ENCODE results near the gene ATP10B. TPM values are rescaled to one million over a fixed set of nuclear protein-coding genes. Genes with fewer than 3 reads are reported as not detected.

Gene ATP10B
- total RNA-seq, 3 donors from 2014 or later (not counting 1 experiment from before 2014, with no cell fraction given) = not detected

GRCh38 chr5:160757194-160757593 lies 94.8 kb downstream of the ATP10B start:
- H3K9me3 ChIP-seq (ENCODE audit: control insufficient read depth, insufficient read depth, low read length) = no peaks in the 10 kb centered on the region
- intact Hi-C loops (cut with micrococcal nuclease) = no loop called here
- WGBS (ENCODE audit: insufficient coverage) = 43% methylated on average over 1 of the region's 1 CpG
- ATAC-seq = no peak
- no peaks in the 10 kb centered on the region for H3K27me3 ChIP-seq (ENCODE audit: control insufficient read depth, insufficient read depth, low read length)
- Mint-ChIP-seq H3K36me3 (no peaks in the 10 kb centered on the region), H3K9me3 (no peaks in the 10 kb centered on the region), H3K4me1 (no peaks in the 10 kb centered on the region), H3K27ac (no peak overlapping the region), H3K27me3 (ENCODE audit: low read depth in 2 of 2) (no peaks in the 10 kb centered on the region), H3K4me3 (no peak overlapping the region)
- H3K4me3 ChIP-seq (ENCODE audit: low read length) = no peak overlapping the region
- no peak overlapping the region for H3K27ac ChIP-seq (ENCODE audit: low read length)
- DNase-seq = no peak
- TF ChIP-seq, protein P1, sequence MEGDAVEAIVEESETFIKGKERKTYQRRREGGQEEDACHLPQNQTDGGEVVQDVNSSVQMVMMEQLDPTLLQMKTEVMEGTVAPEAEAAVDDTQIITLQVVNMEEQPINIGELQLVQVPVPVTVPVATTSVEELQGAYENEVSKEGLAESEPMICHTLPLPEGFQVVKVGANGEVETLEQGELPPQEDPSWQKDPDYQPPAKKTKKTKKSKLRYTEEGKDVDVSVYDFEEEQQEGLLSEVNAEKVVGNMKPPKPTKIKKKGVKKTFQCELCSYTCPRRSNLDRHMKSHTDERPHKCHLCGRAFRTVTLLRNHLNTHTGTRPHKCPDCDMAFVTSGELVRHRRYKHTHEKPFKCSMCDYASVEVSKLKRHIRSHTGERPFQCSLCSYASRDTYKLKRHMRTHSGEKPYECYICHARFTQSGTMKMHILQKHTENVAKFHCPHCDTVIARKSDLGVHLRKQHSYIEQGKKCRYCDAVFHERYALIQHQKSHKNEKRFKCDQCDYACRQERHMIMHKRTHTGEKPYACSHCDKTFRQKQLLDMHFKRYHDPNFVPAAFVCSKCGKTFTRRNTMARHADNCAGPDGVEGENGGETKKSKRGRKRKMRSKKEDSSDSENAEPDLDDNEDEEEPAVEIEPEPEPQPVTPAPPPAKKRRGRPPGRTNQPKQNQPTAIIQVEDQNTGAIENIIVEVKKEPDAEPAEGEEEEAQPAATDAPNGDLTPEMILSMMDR (IDR thresholded peaks at IDR 0.05) = no peak
- H3K4me1 ChIP-seq (ENCODE audit: control insufficient read depth, insufficient read depth, low read length) = no peaks in the 10 kb centered on the region
- no peaks in the 10 kb centered on the region for H3K36me3 ChIP-seq (ENCODE audit: control insufficient read depth, insufficient read depth, low read length)

- Histone ChIP-seq H3K9me3 (ENCODE audit: control insufficient read depth, insufficient read depth, low read length) (no peaks in the 10 kb centered on the region), H3K27ac (ENCODE audit: low read length) (no peak overlapping the region), H3K4me1 (ENCODE audit: control insufficient read depth, insufficient read depth, low read length) (no peaks in the 10 kb centered on the region), H3K27me3 (ENCODE audit: control insufficient read depth, insufficient read depth, low read length) (no peaks in the 10 kb centered on the region), H3K4me3 (ENCODE audit: low read length) (no peak overlapping the region), H3K36me3 (ENCODE audit: control insufficient read depth, insufficient read depth, low read length) (no peaks in the 10 kb centered on the region)
- Mint-ChIP-seq H3K9me3 (no peaks in the 10 kb centered on the region), H3K4me3 (no peak overlapping the region), H3K27me3 (ENCODE audit: low read depth in 2 of 2) (no peaks in the 10 kb centered on the region), H3K27ac (no peak overlapping the region), H3K4me1 (no peaks in the 10 kb centered on the region), H3K36me3 (no peaks in the 10 kb centered on the region)
- TF ChIP-seq, protein P1 (IDR thresholded peaks at IDR 0.05) = no peak
- ATAC-seq (no peak), DNase-seq (no peak)
- intact Hi-C loops (cut with micrococcal nuclease) = no loop called here
- WGBS (ENCODE audit: insufficient coverage) = 88% methylated on average over 3 of the region's 4 CpGs
These were observed 100.9 kb downstream of the ATP10B start for GRCh38 chr5:160750938-160751657.

- TF ChIP-seq, protein P1 (IDR thresholded peaks at IDR 0.05) = no peak
- intact Hi-C loops (cut with micrococcal nuclease) = no loop called here
- no peaks in the 10 kb centered on the region for H3K27me3 Mint-ChIP-seq (ENCODE audit: low read depth in 2 of 2)
- no peak overlapping the region for H3K27ac ChIP-seq (ENCODE audit: low read length)
- no peak overlapping the region for H3K27ac Mint-ChIP-seq
- H3K36me3 ChIP-seq (ENCODE audit: control insufficient read depth, insufficient read depth, low read length) = no peaks in the 10 kb centered on the region
- H3K4me1 Mint-ChIP-seq = no peaks in the 10 kb centered on the region
- H3K9me3 ChIP-seq (ENCODE audit: control insufficient read depth, insufficient read depth, low read length) = no peaks in the 10 kb centered on the region
- DNase-seq (no peak), ATAC-seq (no peak)
- H3K4me3 Mint-ChIP-seq = no peak overlapping the region
- no peaks in the 10 kb centered on the region for H3K27me3 ChIP-seq (ENCODE audit: control insufficient read depth, insufficient read depth, low read length)
- no peaks in the 10 kb centered on the region for H3K4me1 ChIP-seq (ENCODE audit: control insufficient read depth, insufficient read depth, low read length)
- H3K9me3 Mint-ChIP-seq = no peaks in the 10 kb centered on the region
- no peaks in the 10 kb centered on the region for H3K36me3 Mint-ChIP-seq
- 90% methylated on average over 5 of the region's 5 CpGs for WGBS (ENCODE audit: insufficient coverage)
- H3K4me3 ChIP-seq (ENCODE audit: low read length) = no peak overlapping the region
These were observed 102.3 kb downstream of the ATP10B start for GRCh38 chr5:160749682-160750081.

DNA sequence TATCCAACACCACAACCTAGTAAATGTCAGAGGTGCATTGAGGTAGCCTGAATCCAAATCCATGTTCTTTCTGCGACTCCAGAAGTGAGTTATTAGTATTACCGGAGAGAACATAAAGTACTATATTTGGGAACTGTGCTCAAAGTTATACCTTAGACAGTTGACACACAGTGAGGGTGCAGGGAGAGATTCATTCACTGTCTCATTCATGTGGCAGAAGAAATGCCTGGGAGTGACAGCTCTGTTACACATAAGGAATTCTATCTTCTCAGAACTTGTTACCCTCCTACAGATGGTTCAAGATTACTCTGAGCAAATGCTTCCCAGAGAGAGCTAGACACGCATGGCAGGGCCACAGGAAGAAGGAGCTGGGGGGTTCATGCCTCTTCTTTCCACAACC lies 103.0 kb downstream of the ATP10B start:
- H3K36me3 ChIP-seq (ENCODE audit: control insufficient read depth, insufficient read depth, low read length) = no peaks in the 10 kb centered on the region
- TF ChIP-seq, protein P1 (IDR thresholded peaks at IDR 0.05) = no peak
- H3K4me3 Mint-ChIP-seq = no peak overlapping the region
- no peaks in the 10 kb centered on the region for H3K9me3 ChIP-seq (ENCODE audit: control insufficient read depth, insufficient read depth, low read length)
- no peaks in the 10 kb centered on the region for H3K36me3 Mint-ChIP-seq
- no peaks in the 10 kb centered on the region for H3K27me3 ChIP-seq (ENCODE audit: control insufficient read depth, insufficient read depth, low read length)
- H3K4me3 ChIP-seq (ENCODE audit: low read length) = no peak overlapping the region
- H3K27me3 Mint-ChIP-seq (ENCODE audit: low read depth in 2 of 2) = no peaks in the 10 kb centered on the region
- intact Hi-C loops (cut with micrococcal nuclease) = no loop called here
- DNase-seq (no peak), ATAC-seq (no peak)
- no peak overlapping the region for H3K27ac Mint-ChIP-seq
- H3K9me3 Mint-ChIP-seq = no peaks in the 10 kb centered on the region
- no peaks in the 10 kb centered on the region for H3K4me1 Mint-ChIP-seq
- WGBS (ENCODE audit: insufficient coverage) = 86% methylated on average over 3 of the region's 3 CpGs
- H3K27ac ChIP-seq (ENCODE audit: low read length) = no peak overlapping the region
- no peaks in the 10 kb centered on the region for H3K4me1 ChIP-seq (ENCODE audit: control insufficient read depth, insufficient read depth, low read length)

Measured in natural killer cell (primary cell).